Endothelial cell of umbilical vein (primary cell): Measurements from ENCODE around the gene TRANK1. TPM values are rescaled to one million over a fixed set of nuclear protein-coding genes. Genes with fewer than 3 reads are reported as not detected.

Source experiments
- BruUV-seq: library from RNA; stranded (reverse); fragments of 400-500 nt; replicated peaks from 2 replicates; lab custom pipeline; 2021; lab: Mats Ljungman, UMichigan
- CTCF ChIA-PET: fragments of 300-600, 350-600 bp; sonication (Branson Sonifier 250); formaldehyde crosslinking; loops from one replicate; lab custom pipeline; 2021; ENCODE audit warnings: antibody characterized with exemption, inconsistent platforms; lab: Charles Lee
- POLR2A ChIA-PET: fragments of 300-600, 350-600 bp; sonication (Branson Sonifier 250); formaldehyde crosslinking; loops from one replicate; lab custom pipeline; 2021; ENCODE audit warnings: antibody characterized with exemption, inconsistent platforms; lab: Charles Lee
- DNase-seq: peaks from one replicate; pipeline ENCODE4 v3.0.0-alpha.2; 2011; ENCODE audit warnings: low read depth, low spot score
- FAIRE-seq: peaks from 2 replicates; lab custom pipeline; 2011; peaks lifted over from hg19 to GRCh38; lab: Jason Lieb, UNC
- H2AFZ ChIP-seq: 2 replicates; pipeline ENCODE4 v1.6.0; 2012; ENCODE audit warnings: low read depth, low read length, control low read depth, inconsistent platforms
- H3K27ac ChIP-seq: 2 replicates; pipeline ENCODE4 v1.5.1; 2011; ENCODE audit warnings: low read depth, mild to moderate bottlenecking, control low read depth, low read length, moderate library complexity; ENCODE audit not compliant: insufficient read depth
- H3K27me3 ChIP-seq, 2 experiments: 2 replicates each; pipeline versions ENCODE4 v1.6.0 to v1.6.1; 2011; ENCODE audit warnings: low read length in 2 of 2, mixed read lengths in 1 of 2; ENCODE audit not compliant: control insufficient read depth in 2 of 2, insufficient read depth in 2 of 2
- H3K36me3 ChIP-seq, 2 experiments: 2 replicates in 1 of 2; 3 replicates in 1 of 2; pipeline ENCODE4 v1.5.1; 2011; ENCODE audit warnings: low read length in 2 of 2, mild to moderate bottlenecking in 1 of 2, moderate library complexity in 1 of 2; ENCODE audit not compliant: control insufficient read depth in 2 of 2, insufficient read depth in 2 of 2; ENCODE audit errors: extremely low read depth in 1 of 2
- H3K4me1 ChIP-seq: 3 replicates; pipeline ENCODE4 v1.5.1; 2011; ENCODE audit warnings: mild to moderate bottlenecking, low read length; ENCODE audit not compliant: control insufficient read depth, insufficient read depth; ENCODE audit errors: extremely low read depth
- H3K4me2 ChIP-seq: 2 replicates; pipeline ENCODE4 v1.6.1; 2011; ENCODE audit warnings: low read length, control low read depth, mixed read lengths; ENCODE audit not compliant: insufficient read depth
- H3K4me3 ChIP-seq, 3 experiments: fragments of 200-600 bp in 1 of 3; sonication (generic), shearing (Covaris generic) in 1 of 3; replicated peaks in 1 of 3; 2 replicates each; pipeline ENCODE4 v1.5.1; 2011 to 2016; ENCODE audit warnings: control low read depth in 3 of 3, low read length in 3 of 3, mild to moderate bottlenecking in 2 of 3, inconsistent platforms in 1 of 3, low read depth in 1 of 3, moderate library complexity in 1 of 3; ENCODE audit not compliant: insufficient read depth in 1 of 3
- H3K79me2 ChIP-seq: 2 replicates; pipeline ENCODE4 v1.6.0; 2012; ENCODE audit warnings: low read length, inconsistent platforms; ENCODE audit not compliant: control insufficient read depth, insufficient read depth
- H3K9ac ChIP-seq: replicated peaks from 2 replicates; pipeline ENCODE3; 2011; ENCODE audit warnings: low read length, control low read depth; ENCODE audit not compliant: insufficient read depth; ENCODE audit errors: extremely low read depth
- H3K9me1 ChIP-seq: replicated peaks from 3 replicates; pipeline ENCODE4 v1.6.0; 2011; ENCODE audit warnings: mild to moderate bottlenecking, low read length; ENCODE audit not compliant: control insufficient read depth, insufficient read depth; ENCODE audit errors: extremely low read depth
- H3K9me3 ChIP-seq: replicated peaks from 2 replicates; pipeline ENCODE4 v1.5.1; 2012; ENCODE audit warnings: low read length, inconsistent platforms; ENCODE audit not compliant: control insufficient read depth, insufficient read depth
- H4K20me1 ChIP-seq: replicated peaks from 2 replicates; pipeline ENCODE3; 2011; ENCODE audit warnings: mild to moderate bottlenecking, low read length; ENCODE audit not compliant: control insufficient read depth, insufficient read depth; ENCODE audit errors: extremely low read depth
- EZH2 ChIP-seq: IDR thresholded peaks from 2 replicates; pipeline ENCODE4 v1.6.1; 2012; ENCODE audit warnings: borderline replicate concordance, low read depth, mild to moderate bottlenecking, moderate library complexity, low read length, inconsistent platforms; ENCODE audit not compliant: severe bottlenecking
- FOS ChIP-seq: IDR thresholded peaks from 2 replicates; pipeline ENCODE4 v1.6.1; 2011; ENCODE audit warnings: mild to moderate bottlenecking, low read length, moderate library complexity, borderline replicate concordance; ENCODE audit not compliant: insufficient read depth
- GATA2 ChIP-seq: IDR thresholded peaks from 2 replicates; pipeline ENCODE4 v1.7.0; 2011; ENCODE audit warnings: low read depth, mild to moderate bottlenecking, moderate library complexity, mixed read lengths, low read length; ENCODE audit not compliant: insufficient read length, insufficient read depth
- JUN ChIP-seq: IDR thresholded peaks from 2 replicates; pipeline ENCODE4 v1.6.1; 2011; ENCODE audit warnings: borderline replicate concordance, low read depth; ENCODE audit not compliant: insufficient read length, insufficient read depth
- MYC ChIP-seq: IDR thresholded peaks from one replicate; pipeline ENCODE4 v1.6.1; 2011; ENCODE audit warnings: mild to moderate bottlenecking, low read depth, low read length
- POLR2A ChIP-seq: IDR thresholded peaks from 2 replicates; pipeline ENCODE4 v1.6.1; 2012; ENCODE audit warnings: low read depth, mild to moderate bottlenecking, control low read depth, low read length
- POLR2AphosphoS5 ChIP-seq: IDR thresholded peaks from 2 replicates; pipeline ENCODE4 v1.6.1; 2012; ENCODE audit warnings: low read depth, mild to moderate bottlenecking, control low read depth, low read length, moderate library complexity; ENCODE audit not compliant: insufficient read depth
- dilution Hi-C: fragments of 300-500 bp; cut with MboI; formaldehyde crosslinking; loops from one replicate; pipeline ENCODE4 v1.15.0; 2019; ENCODE audit warnings: low sequenced_read_pairs; ENCODE audit not compliant: extremely low pct_ligation_motif_present
- intact Hi-C: fragments of 100-400 bp; cut with micrococcal nuclease; formaldehyde crosslinking; loops from one replicate; pipeline ENCODE4 v1.10.0; 2022
- polyA plus RNA-seq, 4 experiments: library from polyadenylated mRNA; depleted of rRNA in 3 of 4; stranded (reverse) in 3 of 4; unstranded in 1 of 4; fragments of >200 nt; gene quantifications; 2 replicates each; pipeline versions ENCODE4 v1.2.1 to v1.2.3, GENCODE V29; 2011 to 2012; ENCODE audit warnings: missing spikeins in 1 of 4
- total RNA-seq: library from RNA; stranded (reverse); gene quantifications from 2 replicates; pipeline ENCODE4 v1.2.3, GENCODE V29; 2021
- TF ChIP-seq, protein P1 (sequence below), 2 donors: IDR thresholded peaks; 1 replicate in 1 of 2; 2 replicates in 1 of 2; pipeline ENCODE4 v1.5.1; 2011; ENCODE audit warnings: low read length in 2 of 2, mild to moderate bottlenecking in 2 of 2, moderate library complexity in 2 of 2, control low read depth in 1 of 2, inconsistent platforms in 1 of 2, low read depth in 1 of 2; ENCODE audit not compliant: insufficient read depth in 1 of 2; ENCODE audit errors: extremely low read depth in 1 of 2
- TF ChIP-seq, protein P2 (sequence below): IDR thresholded peaks from 2 replicates; pipeline ENCODE4 v1.6.1; 2011; ENCODE audit not compliant: insufficient read depth, insufficient read length

TRANK1 gene
- total and polyA plus RNA-seq, 2 donors (not counting 3 experiments of a cell fraction or from before 2014, with no cell fraction given) = 4.6 to 14.4 TPM

DNA sequence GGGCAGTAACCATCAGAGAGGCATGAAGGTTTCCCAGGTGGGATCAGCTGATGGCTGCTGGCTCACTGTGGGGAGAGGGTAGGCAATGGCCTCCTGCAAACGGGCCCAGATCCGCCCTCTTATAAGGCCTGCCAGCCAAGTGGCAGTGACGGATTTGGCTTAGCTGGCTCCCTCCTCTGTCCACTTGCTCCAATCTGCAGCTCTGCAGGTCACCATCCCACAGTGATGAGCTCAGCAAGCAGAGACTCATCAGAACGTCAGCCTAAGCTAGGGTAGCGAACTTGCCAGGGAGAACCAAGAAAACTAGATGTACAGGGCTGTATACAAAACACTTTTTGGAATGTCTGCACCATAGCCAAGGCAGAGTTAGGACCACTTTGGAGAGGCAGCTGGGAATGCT, 117.7 kb downstream of the TRANK1 start:
- no peaks in the 10 kb centered on the region for H3K27me3 ChIP-seq
- BruUV-seq = no TSS peak
- H3K36me3 ChIP-seq = no peaks in the 10 kb centered on the region
- no peaks in the 10 kb centered on the region for H3K79me2 ChIP-seq
- CTCF ChIA-PET = interaction anchor here (1.5 kb wide), 1 partner anchor 10 kb away, joined by 5 read pairs; no protein-coding TSS in a partner anchor
- H3K4me2 ChIP-seq = no peak overlapping the region
- dilution Hi-C loops = no loop called here
- FAIRE-seq = no peak
- intact Hi-C loops = no loop called here
- TF ChIP-seq, protein P1, sequence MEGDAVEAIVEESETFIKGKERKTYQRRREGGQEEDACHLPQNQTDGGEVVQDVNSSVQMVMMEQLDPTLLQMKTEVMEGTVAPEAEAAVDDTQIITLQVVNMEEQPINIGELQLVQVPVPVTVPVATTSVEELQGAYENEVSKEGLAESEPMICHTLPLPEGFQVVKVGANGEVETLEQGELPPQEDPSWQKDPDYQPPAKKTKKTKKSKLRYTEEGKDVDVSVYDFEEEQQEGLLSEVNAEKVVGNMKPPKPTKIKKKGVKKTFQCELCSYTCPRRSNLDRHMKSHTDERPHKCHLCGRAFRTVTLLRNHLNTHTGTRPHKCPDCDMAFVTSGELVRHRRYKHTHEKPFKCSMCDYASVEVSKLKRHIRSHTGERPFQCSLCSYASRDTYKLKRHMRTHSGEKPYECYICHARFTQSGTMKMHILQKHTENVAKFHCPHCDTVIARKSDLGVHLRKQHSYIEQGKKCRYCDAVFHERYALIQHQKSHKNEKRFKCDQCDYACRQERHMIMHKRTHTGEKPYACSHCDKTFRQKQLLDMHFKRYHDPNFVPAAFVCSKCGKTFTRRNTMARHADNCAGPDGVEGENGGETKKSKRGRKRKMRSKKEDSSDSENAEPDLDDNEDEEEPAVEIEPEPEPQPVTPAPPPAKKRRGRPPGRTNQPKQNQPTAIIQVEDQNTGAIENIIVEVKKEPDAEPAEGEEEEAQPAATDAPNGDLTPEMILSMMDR (IDR thresholded peaks at IDR 0.05; ENCODE audit: extremely low read depth in 1 of 2, insufficient read depth in 1 of 2, low read depth in 1 of 2, low read length in 2 of 2) = no peak
- TF ChIP-seq JUN (no peak), EZH2 (no peak), POLR2A (no peak), POLR2AphosphoS5 (no peak), MYC (no peak), FOS (no peak), GATA2 (no peak)
- TF ChIP-seq, protein P2, sequence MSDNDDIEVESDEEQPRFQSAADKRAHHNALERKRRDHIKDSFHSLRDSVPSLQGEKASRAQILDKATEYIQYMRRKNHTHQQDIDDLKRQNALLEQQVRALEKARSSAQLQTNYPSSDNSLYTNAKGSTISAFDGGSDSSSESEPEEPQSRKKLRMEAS = no peak
- H3K9me1 ChIP-seq = no peaks in the 10 kb centered on the region
- POLR2A ChIA-PET = no interaction called here
- no peaks in the 10 kb centered on the region for H3K9me3 ChIP-seq
- no peak overlapping the region for H3K9ac ChIP-seq
- H4K20me1 ChIP-seq = no peaks in the 10 kb centered on the region
- no peak for DNase-seq
- no peak overlapping the region for H3K27ac ChIP-seq
- H2AFZ ChIP-seq = no peak overlapping the region
- H3K4me1 ChIP-seq = no peaks in the 10 kb centered on the region
- no peak overlapping the region for H3K4me3 ChIP-seq
